Testis (tissue), 2 donors: ENCODE measurements around the gene HUNK.

ENCODE experiments used
- POLR2A ChIP-seq: fragments of 450-650 bp; IDR thresholded peaks from one replicate; pipeline ENCODE4 v1.6.1; 2017; ENCODE audit warnings: antibody characterized with exemption, mild to moderate bottlenecking, moderate library complexity
- TF ChIP-seq, protein P1 (sequence below), 3 experiments: fragments of 450-650 bp in 2 of 3; fragments of 200-600 bp in 1 of 3; sonication (generic) in 1 of 3; IDR thresholded peaks; one replicate each; pipeline ENCODE4 v1.5.1; 2016 to 2019; ENCODE audit warnings: antibody characterized with exemption in 3 of 3, mild to moderate bottlenecking in 2 of 3, moderate library complexity in 1 of 3

DNA sequence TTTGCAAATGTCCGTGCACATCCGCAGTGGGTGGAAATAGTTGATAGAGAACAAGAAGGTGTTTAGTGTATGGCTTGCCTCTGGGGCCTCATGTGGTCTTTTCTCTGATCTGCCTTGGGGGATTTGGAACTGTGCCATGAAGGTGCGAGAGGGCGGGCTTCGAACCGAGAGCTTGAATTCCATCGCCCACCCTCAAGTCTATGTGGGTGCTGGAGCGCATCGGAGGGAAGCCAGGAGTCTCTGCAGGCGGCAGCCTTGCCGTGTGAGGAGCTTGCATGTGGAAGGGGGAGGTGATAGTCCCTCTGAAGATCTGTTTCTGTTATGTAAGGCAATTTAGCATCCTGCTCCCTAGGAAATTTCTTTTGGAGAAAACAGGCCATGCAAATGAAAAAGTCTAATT, 119.6 kb downstream of the HUNK start:
- TF ChIP-seq POLR2A = no peak
- TF ChIP-seq, protein P1, sequence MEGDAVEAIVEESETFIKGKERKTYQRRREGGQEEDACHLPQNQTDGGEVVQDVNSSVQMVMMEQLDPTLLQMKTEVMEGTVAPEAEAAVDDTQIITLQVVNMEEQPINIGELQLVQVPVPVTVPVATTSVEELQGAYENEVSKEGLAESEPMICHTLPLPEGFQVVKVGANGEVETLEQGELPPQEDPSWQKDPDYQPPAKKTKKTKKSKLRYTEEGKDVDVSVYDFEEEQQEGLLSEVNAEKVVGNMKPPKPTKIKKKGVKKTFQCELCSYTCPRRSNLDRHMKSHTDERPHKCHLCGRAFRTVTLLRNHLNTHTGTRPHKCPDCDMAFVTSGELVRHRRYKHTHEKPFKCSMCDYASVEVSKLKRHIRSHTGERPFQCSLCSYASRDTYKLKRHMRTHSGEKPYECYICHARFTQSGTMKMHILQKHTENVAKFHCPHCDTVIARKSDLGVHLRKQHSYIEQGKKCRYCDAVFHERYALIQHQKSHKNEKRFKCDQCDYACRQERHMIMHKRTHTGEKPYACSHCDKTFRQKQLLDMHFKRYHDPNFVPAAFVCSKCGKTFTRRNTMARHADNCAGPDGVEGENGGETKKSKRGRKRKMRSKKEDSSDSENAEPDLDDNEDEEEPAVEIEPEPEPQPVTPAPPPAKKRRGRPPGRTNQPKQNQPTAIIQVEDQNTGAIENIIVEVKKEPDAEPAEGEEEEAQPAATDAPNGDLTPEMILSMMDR (IDR thresholded peaks at IDR 0.05) = no peak
